Mesenchymal stem cell (in vitro differentiated cells and primary cell): ENCODE results near the gene ARHGAP23.

ENCODE experiments used
- DNase-seq: peaks from one replicate; pipeline ENCODE4 v3.0.0-alpha.2; 2013
- H2AFZ ChIP-seq: one replicate; pipeline ENCODE4 v1.6.1; 2013; ENCODE audit warnings: low read depth, mild to moderate bottlenecking, control low read depth, inconsistent platforms, low read length, moderate library complexity
- H2AK5ac ChIP-seq: 2 replicates; pipeline ENCODE4 v1.6.1; 2013; ENCODE audit warnings: low read length, moderate library complexity, mild to moderate bottlenecking, inconsistent platforms; ENCODE audit not compliant: severe bottlenecking
- H2BK120ac ChIP-seq: one replicate; pipeline ENCODE4 v1.6.1; 2013; ENCODE audit warnings: low read depth, mild to moderate bottlenecking, inconsistent platforms, low read length, moderate library complexity
- H2BK12ac ChIP-seq, 2 experiments: one replicate each; pipeline ENCODE4 v1.6.1; 2013; ENCODE audit warnings: inconsistent platforms in 2 of 2, low read length in 2 of 2, mild to moderate bottlenecking in 2 of 2, moderate library complexity in 2 of 2, control low read depth in 1 of 2
- H2BK15ac ChIP-seq: one replicate; pipeline ENCODE4 v1.6.1; 2013; ENCODE audit warnings: mild to moderate bottlenecking, low read depth, inconsistent platforms; ENCODE audit not compliant: poor library complexity, severe bottlenecking
- H2BK5ac ChIP-seq: 2 replicates; pipeline ENCODE4 v1.6.1; 2013; ENCODE audit warnings: low read depth, mild to moderate bottlenecking, low read length, control low read depth, inconsistent platforms; ENCODE audit not compliant: poor library complexity, severe bottlenecking
- H3K14ac ChIP-seq, 2 experiments: one replicate each; pipeline ENCODE4 v1.6.1; 2013; ENCODE audit warnings: inconsistent platforms in 2 of 2, low read length in 2 of 2, control low read depth in 1 of 2, mild to moderate bottlenecking in 1 of 2, moderate library complexity in 1 of 2
- H3K18ac ChIP-seq, 2 experiments: one replicate each; pipeline ENCODE4 v1.6.1; 2013; ENCODE audit warnings: inconsistent platforms in 2 of 2, low read length in 2 of 2, control low read depth in 1 of 2, low read depth in 1 of 2, mild to moderate bottlenecking in 1 of 2
- H3K23ac ChIP-seq, 2 experiments: one replicate each; pipeline ENCODE4 v1.6.1; 2013; ENCODE audit warnings: inconsistent platforms in 2 of 2, low read length in 2 of 2, mild to moderate bottlenecking in 2 of 2, moderate library complexity in 2 of 2, control low read depth in 1 of 2
- H3K27ac ChIP-seq: 2 replicates; pipeline ENCODE4 v1.5.1; 2013; ENCODE audit warnings: mild to moderate bottlenecking, moderate library complexity, low read length, control low read depth, inconsistent platforms; ENCODE audit not compliant: poor library complexity, severe bottlenecking
- H3K27me3 ChIP-seq, 2 experiments: 2 replicates each; pipeline versions ENCODE4 v1.6.1 to v1.7.0; 2013; ENCODE audit warnings: low read length in 2 of 2, mild to moderate bottlenecking in 2 of 2, moderate library complexity in 2 of 2, control low read depth in 1 of 2, inconsistent platforms in 1 of 2; ENCODE audit not compliant: control insufficient read depth in 1 of 2, insufficient read depth in 1 of 2
- H3K36me3 ChIP-seq, 2 experiments: 2 replicates each; pipeline versions ENCODE4 v1.6.1 to v1.7.0; 2013; ENCODE audit warnings: low read length in 2 of 2, control low read depth in 1 of 2, inconsistent platforms in 1 of 2, low read depth in 1 of 2, mild to moderate bottlenecking in 1 of 2; ENCODE audit not compliant: insufficient read depth in 2 of 2, control insufficient read depth in 1 of 2
- H3K4ac ChIP-seq, 2 experiments: one replicate each; pipeline ENCODE4 v1.6.1; 2013; ENCODE audit warnings: inconsistent platforms in 2 of 2, low read length in 2 of 2, mild to moderate bottlenecking in 2 of 2, moderate library complexity in 2 of 2, control low read depth in 1 of 2, low read depth in 1 of 2
- H3K4me1 ChIP-seq: 2 replicates; pipeline ENCODE4 v1.6.1; 2013; ENCODE audit warnings: low read depth, low read length, control low read depth; ENCODE audit not compliant: control insufficient read depth, insufficient read depth
- H3K4me2 ChIP-seq: 2 replicates; pipeline ENCODE4 v1.6.1; 2013; ENCODE audit warnings: low read length, mild to moderate bottlenecking, inconsistent platforms; ENCODE audit not compliant: poor library complexity, severe bottlenecking
- H3K4me3 ChIP-seq, 2 experiments: 2 replicates each; pipeline versions ENCODE4 v1.5.1 to v1.7.0; 2013; ENCODE audit warnings: low read length in 2 of 2, mild to moderate bottlenecking in 2 of 2, control low read depth in 1 of 2, low read depth in 1 of 2; ENCODE audit not compliant: insufficient read depth in 1 of 2
- H3K79me1 ChIP-seq: replicated peaks from 2 replicates; pipeline ENCODE4 v1.6.1; 2013; ENCODE audit warnings: mild to moderate bottlenecking, control low read depth, low read length, inconsistent platforms; ENCODE audit not compliant: poor library complexity, severe bottlenecking
- H3K9ac ChIP-seq: 2 replicates; pipeline ENCODE4 v1.7.0; 2013; ENCODE audit warnings: mild to moderate bottlenecking, low read length, moderate library complexity
- H3K9me3 ChIP-seq: 2 replicates; pipeline ENCODE4 v1.7.0; 2013; ENCODE audit warnings: mild to moderate bottlenecking, low read length; ENCODE audit not compliant: control insufficient read depth
- H4K8ac ChIP-seq: one replicate; pipeline ENCODE4 v1.6.1; 2013; ENCODE audit warnings: inconsistent platforms, mild to moderate bottlenecking, low read length, moderate library complexity
- H4K91ac ChIP-seq: one replicate; pipeline ENCODE4 v1.6.1; 2013; ENCODE audit warnings: mild to moderate bottlenecking, low read length, inconsistent platforms
- WGBS: methylation state at CpG from one replicate; pipeline ENCODE4 v1.1.7; 2013; ENCODE audit warnings: mixed read lengths; 5-methylcytosine and 5-hydroxymethylcytosine counted together

ARHGAP23 gene

DNA sequence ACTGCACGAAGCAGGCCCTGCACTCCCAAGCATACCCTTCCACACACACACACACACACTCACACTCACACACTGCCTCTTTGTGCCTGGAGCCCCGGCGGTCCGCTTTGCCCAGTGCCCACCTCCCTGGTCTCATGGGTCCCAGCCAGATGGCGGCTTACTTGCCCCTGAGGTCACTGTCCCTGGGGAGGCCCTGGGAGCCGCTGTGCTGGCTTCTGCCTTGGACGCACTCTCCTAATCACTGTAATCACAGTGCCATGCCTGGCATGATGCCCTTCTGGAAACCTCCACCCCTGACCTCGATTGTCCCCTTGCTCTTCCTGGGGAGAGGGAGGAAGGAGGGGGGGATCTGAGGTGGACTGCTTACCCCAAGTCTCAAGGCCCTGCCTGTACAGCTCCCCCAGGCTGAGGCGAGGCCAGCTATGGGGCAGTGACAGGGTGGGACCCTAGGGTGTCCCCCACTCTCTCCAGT, 36.0 kb downstream of the ARHGAP23 start:
- peak overlapping the region; percentile 86 for H4K91ac ChIP-seq
- H3K36me3 ChIP-seq: peaks cover 65 to 90% of the 10 kb centered on the region in 2 experiments
- peak overlapping the region; percentile 13 for H2AK5ac ChIP-seq
- peak overlapping the region in 1 of 2 experiments; percentile 82 for H3K4me3 ChIP-seq
- H3K23ac ChIP-seq: peak overlapping the region in 1 of 2 experiments; percentile 20
- H3K4me1 ChIP-seq: peaks cover 68% of the 10 kb centered on the region
- peak overlapping the region in 1 of 2 experiments; percentile 82 for H3K14ac ChIP-seq
- peak overlapping the region; percentile 64 to 73 for H2BK12ac ChIP-seq
- no peak overlapping the region for H2AFZ ChIP-seq
- 76% methylated on average over 6 of the region's 9 CpGs for WGBS
- H2BK120ac ChIP-seq: no peak overlapping the region
- peak overlapping the region; percentile 7 to 80 for H3K4ac ChIP-seq
- peaks cover 13% of the 10 kb centered on the region for H3K79me1 ChIP-seq
- H3K9ac ChIP-seq: peak overlapping the region; percentile 97
- H3K4me2 ChIP-seq: no peak overlapping the region
- no peaks in the 10 kb centered on the region for H3K27me3 ChIP-seq
- no peak for DNase-seq
- peak overlapping the region; percentile 49 for H2BK5ac ChIP-seq
- no peaks in the 10 kb centered on the region for H3K9me3 ChIP-seq
- H3K18ac ChIP-seq: peak overlapping the region; percentile 84 to 96
- H3K27ac ChIP-seq: peak overlapping the region; percentile 74
- H4K8ac ChIP-seq: peak overlapping the region; percentile 33
- H2BK15ac ChIP-seq: peak overlapping the region; percentile 2

DNA sequence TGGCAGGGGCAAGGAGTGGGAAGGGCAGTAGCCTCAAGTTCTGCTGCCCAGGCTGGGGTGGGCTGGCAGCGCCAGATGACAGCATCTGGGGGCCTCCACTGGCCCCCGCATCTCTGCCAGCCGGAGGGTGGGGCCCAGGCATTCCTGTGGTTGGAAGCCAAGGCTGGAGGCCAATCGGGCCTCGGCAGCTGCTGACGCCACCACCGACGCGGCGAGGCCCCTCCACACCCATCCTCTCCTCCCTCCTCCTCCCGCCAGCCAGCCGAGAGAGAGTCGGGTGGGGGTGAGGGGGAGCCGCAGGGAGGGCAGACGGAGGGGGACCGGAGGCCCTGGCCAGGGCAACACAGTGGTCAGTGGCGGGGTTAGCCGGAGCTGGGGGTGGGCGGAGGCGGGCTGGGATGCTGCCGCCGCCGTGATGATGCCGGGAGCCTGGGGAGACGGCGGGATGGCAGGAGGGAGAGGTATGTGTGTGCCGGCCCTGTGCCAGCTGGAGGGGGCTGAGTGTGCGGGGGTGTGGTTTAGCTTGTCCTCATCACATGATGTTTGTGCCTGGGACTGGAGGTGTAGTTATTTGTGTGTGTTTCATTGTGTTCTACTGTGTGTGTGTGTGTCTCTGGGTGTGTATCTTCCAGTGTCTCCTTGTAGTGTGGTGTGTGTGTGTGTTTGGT, 36.6 kb downstream of the ARHGAP23 start:
- no peak overlapping the region for H2AFZ ChIP-seq
- peak overlapping the region; percentile 38 to 82 for H3K4me3 ChIP-seq
- peak overlapping the region; percentile 76 to 86 for H3K4ac ChIP-seq
- H3K9me3 ChIP-seq: no peaks in the 10 kb centered on the region
- H2BK12ac ChIP-seq: peak overlapping the region; percentile 64 to 89
- H3K27me3 ChIP-seq: no peaks in the 10 kb centered on the region
- DNase-seq: peak; percentile 93
- peak overlapping the region; percentile 97 for H3K9ac ChIP-seq
- H3K4me1 ChIP-seq: peaks cover 67% of the 10 kb centered on the region
- peak overlapping the region in 1 of 2 experiments; percentile 20 for H3K23ac ChIP-seq
- H2AK5ac ChIP-seq: peak overlapping the region; percentile 55
- H4K91ac ChIP-seq: peak overlapping the region; percentile 86
- H4K8ac ChIP-seq: peak overlapping the region; percentile 47
- H2BK5ac ChIP-seq: peak overlapping the region; percentile 49
- peaks cover 60 to 90% of the 10 kb centered on the region in 2 experiments for H3K36me3 ChIP-seq
- H3K27ac ChIP-seq: peak overlapping the region; percentile 74
- peak overlapping the region in 1 of 2 experiments; percentile 82 for H3K14ac ChIP-seq
- 28% methylated on average over 18 of the region's 28 CpGs for WGBS
- H3K79me1 ChIP-seq: peaks cover 13% of the 10 kb centered on the region
- H2BK120ac ChIP-seq: peak overlapping the region; percentile 21
- H3K4me2 ChIP-seq: peak overlapping the region; percentile 3
- H3K18ac ChIP-seq: peak overlapping the region; percentile 84 to 96
- no peak overlapping the region for H2BK15ac ChIP-seq

GRCh38 chr17:38465391-38466345, 37.4 kb downstream of the ARHGAP23 start:
- no peak for DNase-seq
- WGBS: 92% methylated on average over 23 of the region's 23 CpGs
- H4K8ac ChIP-seq: peak overlapping the region; percentile 47

More at GRCh38 chr17:38465391-38466345, 37.4 kb downstream of the ARHGAP23 start:
- H3K14ac ChIP-seq: peak overlapping the region in 1 of 2 experiments; percentile 50
- H2BK120ac ChIP-seq: no peak overlapping the region
- peak overlapping the region in 1 of 2 experiments; percentile 82 for H3K4me3 ChIP-seq
- no peak overlapping the region for H2BK15ac ChIP-seq
- peak overlapping the region; percentile 76 to 86 for H3K4ac ChIP-seq
- H3K9me3 ChIP-seq: no peaks in the 10 kb centered on the region
- H3K36me3 ChIP-seq: peaks cover 51 to 89% of the 10 kb centered on the region in 2 experiments
- H2BK5ac ChIP-seq: peak overlapping the region; percentile 1
- peak overlapping the region; percentile 73 to 76 for H3K18ac ChIP-seq
- peak overlapping the region; percentile 26 for H3K4me2 ChIP-seq
- H2AFZ ChIP-seq: no peak overlapping the region
- H3K27ac ChIP-seq: peak overlapping the region; percentile 60
- peaks cover 67% of the 10 kb centered on the region for H3K4me1 ChIP-seq
- H3K79me1 ChIP-seq: peaks cover 10% of the 10 kb centered on the region
- peak overlapping the region; percentile 97 for H3K9ac ChIP-seq
- peak overlapping the region; percentile 78 for H2AK5ac ChIP-seq
- H3K23ac ChIP-seq: no peak overlapping the region
- H4K91ac ChIP-seq: peak overlapping the region; percentile 55
- no peaks in the 10 kb centered on the region for H3K27me3 ChIP-seq
- peak overlapping the region; percentile 1 to 89 for H2BK12ac ChIP-seq
